ENCODE measurements around the gene C12orf60.

GRCh38 chr12:14769466-14769968 is 34.0 kb upstream of the C12orf60 start:
- TF ChIP-seq, protein P1, sequence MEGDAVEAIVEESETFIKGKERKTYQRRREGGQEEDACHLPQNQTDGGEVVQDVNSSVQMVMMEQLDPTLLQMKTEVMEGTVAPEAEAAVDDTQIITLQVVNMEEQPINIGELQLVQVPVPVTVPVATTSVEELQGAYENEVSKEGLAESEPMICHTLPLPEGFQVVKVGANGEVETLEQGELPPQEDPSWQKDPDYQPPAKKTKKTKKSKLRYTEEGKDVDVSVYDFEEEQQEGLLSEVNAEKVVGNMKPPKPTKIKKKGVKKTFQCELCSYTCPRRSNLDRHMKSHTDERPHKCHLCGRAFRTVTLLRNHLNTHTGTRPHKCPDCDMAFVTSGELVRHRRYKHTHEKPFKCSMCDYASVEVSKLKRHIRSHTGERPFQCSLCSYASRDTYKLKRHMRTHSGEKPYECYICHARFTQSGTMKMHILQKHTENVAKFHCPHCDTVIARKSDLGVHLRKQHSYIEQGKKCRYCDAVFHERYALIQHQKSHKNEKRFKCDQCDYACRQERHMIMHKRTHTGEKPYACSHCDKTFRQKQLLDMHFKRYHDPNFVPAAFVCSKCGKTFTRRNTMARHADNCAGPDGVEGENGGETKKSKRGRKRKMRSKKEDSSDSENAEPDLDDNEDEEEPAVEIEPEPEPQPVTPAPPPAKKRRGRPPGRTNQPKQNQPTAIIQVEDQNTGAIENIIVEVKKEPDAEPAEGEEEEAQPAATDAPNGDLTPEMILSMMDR (conservative IDR thresholded peaks at IDR 0.05; ENCODE audit: low read depth, low read length), result no peak
- TF ChIP-seq EZH2 (IDR thresholded peaks at IDR 0.05; ENCODE audit: borderline replicate concordance, low read depth, low read length, poor library complexity, severe bottlenecking), result no peak

Data from A673 (cell line).